GM21515 (cell line): Measurements from ENCODE around the gene SLC25A21.
"Not testable (repeated sequence)": the region's sequence is repeated elsewhere in the genome, so short reads cannot be mapped to it uniquely, and the experiment has no call there.

Source experiments
- ATAC-seq: cut with Tn5 transposase; IDR thresholded peaks from one replicate; pipeline ENCODE4 v1.9.1; 2021; ENCODE audit not compliant: unreplicated experiment

Gene SLC25A21

GRCh38 chr14:36844443-36845195 lies 327.8 kb downstream of the SLC25A21 start:
- ATAC-seq = no peak

- no peak for ATAC-seq
Observed at GRCh38 chr14:36843410-36843809, 329.0 kb downstream of the SLC25A21 start.

GRCh38 chr14:36835128-36835527 lies 337.3 kb downstream of the SLC25A21 start:
- ATAC-seq = no peak

GRCh38 chr14:36834293-36834692 lies 338.1 kb downstream of the SLC25A21 start:
- ATAC-seq = no peak

GRCh38 chr14:36829547-36829946 lies 342.9 kb downstream of the SLC25A21 start:
- ATAC-seq = no peak

DNA sequence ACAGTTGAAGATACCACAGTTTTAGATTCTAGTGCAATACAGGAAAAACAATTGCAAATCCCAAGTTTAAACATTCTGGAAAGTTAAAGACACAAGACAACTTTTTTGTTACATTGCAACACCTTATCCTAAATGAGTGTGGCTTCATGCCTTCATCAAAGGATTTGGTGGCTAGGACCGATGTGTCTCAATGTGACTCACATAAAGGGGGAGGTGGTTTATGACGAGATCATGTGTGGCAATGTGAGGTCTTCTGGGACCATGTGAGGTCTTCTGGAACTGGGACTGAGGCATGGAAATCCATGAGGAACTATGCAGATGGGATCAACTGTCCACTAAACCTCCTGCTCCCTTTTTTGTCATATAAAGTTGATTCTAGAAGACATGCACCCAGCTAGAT lies 344.5 kb downstream of the SLC25A21 start:
- ATAC-seq = no peak

- no peak for ATAC-seq
Observed at GRCh38 chr14:36826614-36827013, 345.8 kb downstream of the SLC25A21 start.

GRCh38 chr14:36824854-36825253 lies 347.6 kb downstream of the SLC25A21 start:
- ATAC-seq = no peak

DNA sequence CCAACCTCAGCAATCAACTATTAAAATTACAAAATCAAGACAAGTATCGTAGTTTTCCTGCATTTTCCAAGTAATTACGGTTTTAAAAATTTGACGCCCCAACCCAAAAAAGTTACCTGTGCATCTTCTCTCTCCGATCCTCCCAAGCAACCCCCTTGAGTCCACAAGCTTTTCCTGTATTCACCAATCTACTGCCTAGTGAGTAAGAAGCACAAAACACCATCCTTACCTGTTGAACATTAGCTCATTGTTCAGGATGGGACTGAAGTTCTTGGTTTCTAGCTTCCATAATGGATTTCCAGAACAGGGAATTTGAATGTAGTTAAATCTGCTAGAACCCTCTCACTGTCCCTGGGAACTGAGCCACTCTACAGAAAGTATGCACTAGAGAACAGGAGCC lies 348.8 kb downstream of the SLC25A21 start:
- no peak for ATAC-seq

GRCh38 chr14:36822685-36823084 lies 349.7 kb downstream of the SLC25A21 start:
- ATAC-seq = no peak

DNA sequence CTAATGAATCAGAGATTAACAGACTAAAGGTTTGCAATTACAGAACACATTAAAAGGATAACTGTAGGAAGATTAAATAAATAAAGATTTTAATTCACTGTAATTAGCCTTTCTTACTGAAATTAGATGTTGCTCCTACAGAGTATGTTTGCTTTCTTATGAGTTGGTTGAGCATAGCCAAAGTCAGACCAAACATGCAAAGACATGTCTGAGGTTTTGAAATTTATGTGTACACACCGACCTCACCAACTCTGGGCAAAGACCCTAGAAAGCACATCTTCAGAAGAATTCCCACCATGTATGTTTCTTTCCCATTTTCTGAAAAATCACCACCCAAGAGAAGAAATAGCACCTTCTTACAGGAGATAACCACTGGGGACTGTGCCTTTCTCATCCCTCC lies 351.5 kb downstream of the SLC25A21 start:
- no peak for ATAC-seq

DNA sequence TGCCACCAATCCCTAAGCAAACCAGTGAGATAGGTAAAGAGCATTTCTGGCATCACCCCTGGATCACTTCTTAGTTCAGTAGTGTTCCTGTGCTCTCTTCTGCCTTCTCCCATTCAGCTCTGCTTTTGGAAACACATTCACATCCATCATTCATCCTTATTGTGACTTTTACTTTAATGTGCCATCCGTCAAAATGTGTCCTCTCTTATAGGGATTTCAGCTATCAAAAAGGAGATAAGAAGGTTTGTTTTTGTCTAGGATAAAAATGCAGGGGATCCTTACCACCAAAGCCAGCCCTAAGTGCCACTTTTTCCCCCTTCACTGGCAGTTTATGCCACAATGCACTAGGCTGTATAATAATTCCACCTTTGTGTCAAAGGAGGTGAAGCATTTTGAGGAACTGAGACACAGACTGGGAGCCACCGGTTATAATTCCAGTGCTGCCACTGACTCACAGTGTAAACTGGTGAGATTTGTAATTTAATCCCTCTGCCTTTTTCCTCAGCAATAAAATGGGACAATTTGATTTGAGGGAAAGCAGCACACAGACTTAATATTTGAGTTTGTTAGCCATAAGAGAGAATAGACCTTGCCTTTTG lies 352.2 kb downstream of the SLC25A21 start:
- ATAC-seq = no peak

DNA sequence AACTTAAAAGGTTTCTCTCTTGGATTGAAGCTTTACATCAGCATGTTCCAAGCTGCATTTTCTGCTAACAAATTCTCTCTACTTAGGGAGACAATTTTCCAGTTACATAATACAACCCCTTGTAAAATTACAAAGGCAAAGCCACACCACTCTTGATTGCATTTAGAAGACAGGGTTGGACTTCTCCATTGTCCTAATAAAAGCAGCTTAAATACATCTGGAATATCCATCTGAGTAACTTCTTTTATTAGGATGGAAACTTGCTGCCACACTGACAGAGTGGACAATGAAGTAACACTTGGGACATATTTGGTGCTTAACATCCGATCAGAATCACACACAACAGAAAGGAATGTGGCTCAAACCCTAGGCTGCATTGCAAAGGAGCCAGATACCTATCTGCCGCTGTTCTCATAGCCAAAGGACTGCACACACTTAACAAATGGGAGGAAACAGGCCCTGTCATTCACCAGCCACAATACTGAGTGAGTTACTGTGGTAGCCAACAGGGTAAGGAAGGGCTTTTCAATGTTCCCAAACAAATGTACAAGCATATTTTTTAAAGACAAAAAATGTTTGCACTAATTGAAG lies 353.5 kb downstream of the SLC25A21 start:
- ATAC-seq = no peak

DNA sequence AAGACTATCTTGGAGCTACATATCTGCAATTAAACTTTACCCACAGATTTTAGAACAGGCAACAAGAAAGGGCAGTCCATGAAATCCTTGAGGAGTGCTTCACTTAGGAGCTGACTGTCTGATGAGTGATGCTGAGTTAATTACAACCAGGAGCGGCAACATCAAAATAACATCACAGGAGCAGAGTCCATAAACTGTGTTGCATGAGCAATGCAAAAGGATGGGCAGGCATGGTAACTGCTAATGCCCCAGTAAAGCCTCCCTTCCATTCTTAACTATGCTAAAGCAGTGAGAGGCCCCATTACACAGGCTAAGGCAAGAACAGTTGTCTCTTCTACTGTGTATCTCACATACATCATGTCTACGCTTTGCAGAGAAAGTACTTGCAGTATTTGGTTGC lies 354.2 kb downstream of the SLC25A21 start:
- no peak for ATAC-seq

GRCh38 chr14:36817071-36817930 lies 355.1 kb downstream of the SLC25A21 start:
- no peak for ATAC-seq

DNA sequence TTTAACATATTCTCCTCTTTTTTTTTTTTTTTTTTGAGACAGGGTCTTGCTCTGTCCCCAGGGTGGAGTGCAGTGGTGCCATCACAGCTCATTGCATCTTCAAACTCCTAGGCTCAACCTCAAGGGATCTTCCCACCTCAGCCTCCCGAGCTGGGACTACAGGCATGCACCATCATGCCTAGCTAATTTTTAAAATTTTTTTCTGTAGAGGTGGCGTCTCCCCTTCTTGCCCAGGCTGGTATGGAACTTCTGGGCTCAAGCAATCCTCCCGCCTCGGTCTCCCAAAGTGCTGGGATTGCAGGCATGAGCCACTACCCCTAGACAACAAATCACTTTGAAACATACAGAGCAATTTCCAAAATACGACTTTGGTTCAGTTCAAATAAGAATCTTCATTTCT lies 355.9 kb downstream of the SLC25A21 start:
- no peak for ATAC-seq

- not testable (repeated sequence) for ATAC-seq
Observed at GRCh38 chr14:36814783-36815182, 357.6 kb downstream of the SLC25A21 start.

DNA sequence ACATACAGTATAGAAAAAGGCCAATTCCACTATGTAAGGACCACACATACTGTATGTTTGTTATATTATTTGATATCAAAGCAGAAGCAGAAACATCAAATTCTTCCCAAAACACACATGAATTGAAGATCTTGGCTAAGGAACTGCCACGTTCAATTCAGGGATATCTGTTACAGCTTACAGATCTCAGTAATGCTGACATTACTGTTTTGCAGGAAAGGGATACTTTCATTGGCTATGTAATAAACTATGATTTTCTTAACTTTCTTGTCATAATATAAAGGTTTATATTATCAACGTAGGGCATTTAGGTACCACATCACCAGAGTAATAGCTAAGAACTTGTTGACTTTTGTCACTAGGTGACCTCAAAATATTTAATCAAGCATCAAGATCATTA lies 362.2 kb downstream of the SLC25A21 start:
- no peak for ATAC-seq

DNA sequence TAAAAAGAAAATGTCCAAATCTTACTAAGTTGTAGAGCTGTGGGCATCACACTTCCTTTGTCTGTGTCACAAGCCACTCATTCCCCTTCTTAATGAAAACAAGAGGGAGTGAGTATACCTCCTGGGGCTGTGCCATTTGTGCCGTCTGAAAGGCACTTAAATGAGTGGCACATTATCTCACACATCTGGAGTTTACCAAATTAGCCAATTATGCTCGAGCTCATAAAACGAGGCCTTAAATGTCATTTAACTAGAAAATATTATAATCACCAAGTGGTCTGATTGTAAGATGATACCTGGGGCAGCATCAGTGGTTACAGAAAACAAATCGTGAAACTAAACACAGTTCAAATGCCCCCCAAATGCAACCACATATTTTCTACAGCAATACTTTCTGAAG lies 364.7 kb downstream of the SLC25A21 start:
- ATAC-seq = no peak

DNA sequence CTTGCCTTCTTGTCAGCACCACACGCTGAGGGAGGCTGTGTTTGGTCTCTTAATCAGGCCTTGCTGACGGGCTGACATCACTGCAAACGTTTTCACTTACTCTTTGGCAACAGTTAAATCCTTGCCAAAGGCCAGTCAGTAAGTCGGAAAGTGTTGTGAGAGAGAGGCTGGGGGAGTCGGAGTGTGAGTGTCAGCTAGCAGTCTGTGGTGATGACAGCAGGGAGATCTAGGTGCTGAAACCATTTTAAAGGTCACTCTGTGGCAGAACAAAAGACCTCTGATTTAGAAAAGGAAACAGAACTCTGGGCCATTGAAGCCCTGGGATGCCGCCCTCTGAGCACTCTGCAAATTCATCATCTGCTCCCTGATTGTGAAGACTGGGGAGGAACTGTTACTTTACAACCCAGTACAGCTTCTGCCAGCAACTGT lies 367.3 kb downstream of the SLC25A21 start:
- ATAC-seq = no peak

DNA sequence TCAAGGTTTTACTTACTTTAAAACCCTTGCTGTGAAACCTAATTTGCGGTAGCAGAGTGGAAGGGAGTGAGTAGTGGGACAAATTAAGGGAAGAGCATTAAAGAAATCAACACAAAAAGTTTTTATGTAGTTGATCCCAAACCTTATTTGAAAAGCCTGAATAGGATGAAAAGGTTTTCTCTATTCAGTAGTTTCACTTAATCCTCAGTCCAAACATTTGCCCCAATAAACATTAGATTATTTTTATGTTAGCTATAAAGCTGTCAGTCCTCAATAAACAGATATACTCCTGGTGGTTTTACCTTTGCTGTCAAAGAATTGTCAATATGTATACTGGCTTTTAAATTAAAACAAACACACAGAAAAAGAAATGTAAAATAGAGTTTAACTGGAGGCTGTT lies 374.8 kb downstream of the SLC25A21 start:
- no peak for ATAC-seq
